Stomach (tissue), 4 donors: ENCODE results near the gene TBX2.

Experiments used
- EP300 ChIP-seq: sonication (generic); formaldehyde crosslinking; IDR thresholded peaks from one replicate; pipeline ENCODE4 v1.6.1; 2017; ENCODE audit warnings: antibody characterized with exemption
- POLR2A ChIP-seq, 4 donors: fragments of 450-650 bp; IDR thresholded peaks; one replicate each; pipeline ENCODE4 v1.6.1; 2016; ENCODE audit warnings: antibody characterized with exemption in 4 of 4, control low read depth in 2 of 4, mild to moderate bottlenecking in 1 of 4, moderate library complexity in 1 of 4
- POLR2AphosphoS5 ChIP-seq, 3 donors: sonication (generic); formaldehyde crosslinking; IDR thresholded peaks; one replicate each; pipeline ENCODE4 v1.6.1; 2016; ENCODE audit warnings: antibody characterized with exemption in 3 of 3
- TF ChIP-seq, protein P1 (sequence below), 7 experiments: fragments of 450-650 bp in 4 of 7; fragments of 200-600 bp in 3 of 7; sonication (generic) in 3 of 7; IDR thresholded peaks; one replicate each; pipeline ENCODE4 v1.5.1; 2016 to 2019; ENCODE audit warnings: antibody characterized with exemption in 7 of 7, control low read depth in 2 of 7, mild to moderate bottlenecking in 1 of 7

DNA sequence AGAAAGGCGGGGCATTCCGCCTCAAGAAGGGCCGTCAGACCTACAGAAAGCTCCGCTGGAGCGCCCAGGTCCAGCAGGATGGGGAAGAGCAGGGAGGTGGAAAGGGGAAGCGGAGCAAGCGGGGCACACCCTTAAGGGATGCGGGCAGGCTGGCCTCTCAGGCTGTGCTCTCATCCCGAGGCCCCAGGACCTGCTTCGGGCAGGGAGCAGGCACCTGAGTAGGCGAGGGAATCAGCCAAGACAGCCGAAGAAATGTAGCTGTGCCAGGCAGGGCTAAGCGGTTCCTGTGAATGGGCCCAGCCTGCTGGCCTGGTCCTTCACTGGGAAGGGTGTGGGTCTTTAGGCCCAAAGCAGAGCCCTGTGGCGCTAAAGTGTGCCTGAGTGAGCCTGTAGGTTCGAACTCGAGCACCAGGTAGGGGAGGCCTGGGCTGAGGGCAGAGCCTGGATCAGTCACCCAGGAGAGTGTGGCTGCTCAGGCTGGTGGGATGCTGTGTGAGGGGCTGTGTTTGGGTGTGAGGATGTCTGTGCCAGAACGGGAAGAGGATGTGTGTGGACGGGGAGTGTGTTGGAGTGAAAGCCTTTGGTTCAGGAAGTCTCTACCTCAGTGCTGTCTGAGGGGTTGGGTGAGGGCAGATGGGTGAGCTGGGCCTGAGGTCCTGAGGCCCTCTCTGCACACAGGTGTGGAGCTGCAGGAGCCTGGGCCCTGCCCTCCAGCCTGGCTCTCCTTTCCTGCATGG lies 55.8 kb downstream of the TBX2 start:
- TF ChIP-seq POLR2AphosphoS5 (IDR thresholded peaks at IDR 0.05) (no peak), EP300 (no peak), POLR2A (IDR thresholded peaks at IDR 0.05) (no peak)
- TF ChIP-seq, protein P1, sequence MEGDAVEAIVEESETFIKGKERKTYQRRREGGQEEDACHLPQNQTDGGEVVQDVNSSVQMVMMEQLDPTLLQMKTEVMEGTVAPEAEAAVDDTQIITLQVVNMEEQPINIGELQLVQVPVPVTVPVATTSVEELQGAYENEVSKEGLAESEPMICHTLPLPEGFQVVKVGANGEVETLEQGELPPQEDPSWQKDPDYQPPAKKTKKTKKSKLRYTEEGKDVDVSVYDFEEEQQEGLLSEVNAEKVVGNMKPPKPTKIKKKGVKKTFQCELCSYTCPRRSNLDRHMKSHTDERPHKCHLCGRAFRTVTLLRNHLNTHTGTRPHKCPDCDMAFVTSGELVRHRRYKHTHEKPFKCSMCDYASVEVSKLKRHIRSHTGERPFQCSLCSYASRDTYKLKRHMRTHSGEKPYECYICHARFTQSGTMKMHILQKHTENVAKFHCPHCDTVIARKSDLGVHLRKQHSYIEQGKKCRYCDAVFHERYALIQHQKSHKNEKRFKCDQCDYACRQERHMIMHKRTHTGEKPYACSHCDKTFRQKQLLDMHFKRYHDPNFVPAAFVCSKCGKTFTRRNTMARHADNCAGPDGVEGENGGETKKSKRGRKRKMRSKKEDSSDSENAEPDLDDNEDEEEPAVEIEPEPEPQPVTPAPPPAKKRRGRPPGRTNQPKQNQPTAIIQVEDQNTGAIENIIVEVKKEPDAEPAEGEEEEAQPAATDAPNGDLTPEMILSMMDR (IDR thresholded peaks at IDR 0.05), result no peak
